ENCODE data around the gene TMEM272.

- no peak for TF ChIP-seq CTCF (conservative IDR thresholded peaks at IDR 0.05; ENCODE audit: low read depth, low read length)
- TF ChIP-seq EZH2 (IDR thresholded peaks at IDR 0.05; ENCODE audit: low read length, unreplicated experiment): no peak
Measured at GRCh38 chr13:51816604-51817249, 28.2 kb downstream of the TMEM272 start.

Measured in PC-3 (cell line).